H1 (cell line): ENCODE data around the gene LLGL1. TPM values are rescaled to one million over a fixed set of nuclear protein-coding genes. Genes with fewer than 3 reads are reported as not detected.

Experiments
- CTCF ChIA-PET: fragments of 300-600 bp; sonication (Branson Sonifier 250); formaldehyde crosslinking; loops from one replicate; lab custom pipeline; 2021; ENCODE audit not compliant: partially characterized antibody; lab: Charles Lee
- POLR2A ChIA-PET: fragments of 300-600 bp; sonication (Branson Sonifier 250); formaldehyde crosslinking; loops from one replicate; lab custom pipeline; 2021; ENCODE audit warnings: inconsistent platforms; ENCODE audit not compliant: partially characterized antibody; lab: Charles Lee
- DNase-seq, 2 experiments: peaks; one replicate each; pipeline versions ENCODE4 v3.0.0 to v3.0.0-alpha.2; 2010 to 2022; ENCODE audit warnings: low spot score in 2 of 2, low read depth in 1 of 2, mixed read lengths in 1 of 2
- FAIRE-seq: peaks from 2 replicates; lab custom pipeline; 2011; peaks lifted over from hg19 to GRCh38; lab: Jason Lieb, UNC
- H2AFZ ChIP-seq: 2 replicates; pipeline ENCODE4 v1.8.1; 2012; ENCODE audit warnings: low read length, inconsistent platforms
- H2AK5ac ChIP-seq: 2 replicates; pipeline ENCODE4 v1.6.1; 2013; ENCODE audit warnings: low read depth, low read length
- H2BK120ac ChIP-seq: replicated peaks from 2 replicates; pipeline ENCODE3; 2013; ENCODE audit warnings: low read depth, low read length, inconsistent platforms
- H2BK12ac ChIP-seq: 2 replicates; pipeline ENCODE4 v1.6.1; 2013; ENCODE audit warnings: low read depth, low read length
- H2BK15ac ChIP-seq: 2 replicates; pipeline ENCODE4 v1.6.1; 2013; ENCODE audit warnings: low read length
- H2BK20ac ChIP-seq: 2 replicates; pipeline ENCODE4 v1.6.1; 2013; ENCODE audit warnings: low read length
- H2BK5ac ChIP-seq: 2 replicates; pipeline ENCODE4 v1.6.1; 2013; ENCODE audit warnings: low read depth, low read length
- H3K14ac ChIP-seq: 2 replicates; pipeline ENCODE4 v1.6.1; 2013; ENCODE audit warnings: inconsistent platforms; ENCODE audit not compliant: insufficient read length
- H3K18ac ChIP-seq: 2 replicates; pipeline ENCODE4 v1.6.1; 2013; ENCODE audit warnings: low read length; ENCODE audit errors: extremely low read depth
- H3K23ac ChIP-seq: 2 replicates; pipeline ENCODE4 v1.6.1; 2013; ENCODE audit warnings: inconsistent platforms; ENCODE audit not compliant: insufficient read length
- H3K23me2 ChIP-seq: 2 replicates; pipeline ENCODE4 v1.6.1; 2013; ENCODE audit warnings: low read depth, low read length
- H3K27ac ChIP-seq: 2 replicates; pipeline ENCODE4 v1.6.1; 2011; ENCODE audit warnings: low read depth, low read length, inconsistent platforms
- H3K27me3 ChIP-seq, 4 experiments: replicated peaks in 1 of 4; 1 replicate in 1 of 4; 2 replicates in 3 of 4; pipeline versions ENCODE4 v1.6.1 to v1.8.1; 2011 to 2013; ENCODE audit warnings: low read length in 3 of 4, mild to moderate bottlenecking in 3 of 4, inconsistent platforms in 2 of 4, mixed read lengths in 2 of 4, moderate library complexity in 1 of 4; ENCODE audit not compliant: control insufficient read depth in 3 of 4, insufficient read depth in 3 of 4; ENCODE audit errors: extremely low read depth in 1 of 4
- H3K36me3 ChIP-seq, 4 experiments: 2 replicates each; pipeline versions ENCODE4 v1.6.1 to v1.8.1; 2011 to 2013; ENCODE audit warnings: mild to moderate bottlenecking in 4 of 4, low read length in 3 of 4, moderate library complexity in 2 of 4, control low read depth in 1 of 4, inconsistent platforms in 1 of 4; ENCODE audit not compliant: insufficient read depth in 4 of 4, control insufficient read depth in 2 of 4
- H3K4ac ChIP-seq: replicated peaks from 2 replicates; pipeline ENCODE3; 2013; ENCODE audit warnings: low read length, low read depth, mixed read lengths, inconsistent platforms; ENCODE audit not compliant: insufficient read length
- H3K4me1 ChIP-seq, 4 experiments: replicated peaks in 1 of 4; 1 replicate in 1 of 4; 2 replicates in 3 of 4; pipeline versions ENCODE4 v1.6.1 to v1.8.1; 2011 to 2013; ENCODE audit warnings: low read length in 3 of 4, inconsistent platforms in 2 of 4, mixed read lengths in 1 of 4; ENCODE audit not compliant: insufficient read depth in 4 of 4, control insufficient read depth in 3 of 4
- H3K4me2 ChIP-seq, 2 experiments: 2 replicates each; pipeline versions ENCODE4 v1.6.1 to v1.8.1; 2011 to 2013; ENCODE audit warnings: low read depth in 2 of 2, low read length in 2 of 2, control low read depth in 1 of 2, inconsistent platforms in 1 of 2, mild to moderate bottlenecking in 1 of 2; ENCODE audit not compliant: insufficient read depth in 1 of 2
- H3K4me3 ChIP-seq, 4 experiments: fragments of 200-600, 300-600 bp in 1 of 4; sonication (generic), shearing (Covaris generic), sonication (Bioruptor Twin) in 1 of 4; 2 replicates each; pipeline versions ENCODE4 v1.5.1 to v1.8.1; 2011 to 2016; ENCODE audit warnings: low read length in 4 of 4, low read depth in 3 of 4, control low read depth in 2 of 4, inconsistent platforms in 2 of 4, mild to moderate bottlenecking in 2 of 4, mixed read lengths in 1 of 4, moderate library complexity in 1 of 4; ENCODE audit not compliant: insufficient read depth in 2 of 4; ENCODE audit errors: extremely low read depth in 1 of 4
- H3K56ac ChIP-seq: replicated peaks from 2 replicates; pipeline ENCODE3; 2013; ENCODE audit warnings: low read depth, mild to moderate bottlenecking, mixed read lengths, low read length, inconsistent platforms; ENCODE audit not compliant: insufficient read length
- H3K79me1 ChIP-seq: 2 replicates; pipeline ENCODE4 v1.6.1; 2013; ENCODE audit warnings: low read depth, low read length, control low read depth
- H3K79me2 ChIP-seq, 2 experiments: 2 replicates each; pipeline versions ENCODE4 v1.6.1 to v1.8.1; 2012 to 2013; ENCODE audit warnings: low read length in 2 of 2, mild to moderate bottlenecking in 2 of 2, inconsistent platforms in 1 of 2; ENCODE audit not compliant: insufficient read depth in 2 of 2, control insufficient read depth in 1 of 2
- H3K9ac ChIP-seq, 4 experiments: replicated peaks in 1 of 4; 1 replicate in 1 of 4; 2 replicates in 3 of 4; pipeline versions ENCODE4 v1.6.1 to v1.8.1; 2011 to 2013; ENCODE audit warnings: low read depth in 3 of 4, low read length in 3 of 4, control low read depth in 2 of 4, mild to moderate bottlenecking in 2 of 4, moderate library complexity in 2 of 4, inconsistent platforms in 1 of 4; ENCODE audit errors: extremely low read depth in 1 of 4
- H3K9me3 ChIP-seq, 2 experiments: 2 replicates each; pipeline versions ENCODE4 v1.6.1 to v1.8.1; 2012 to 2013; ENCODE audit warnings: mild to moderate bottlenecking in 2 of 2, moderate library complexity in 2 of 2, control low read depth in 1 of 2, inconsistent platforms in 1 of 2, low read depth in 1 of 2, low read length in 1 of 2, mixed read lengths in 1 of 2; ENCODE audit not compliant: insufficient read depth in 2 of 2
- H4K20me1 ChIP-seq, 2 experiments: replicated peaks in 1 of 2; 2 replicates each; pipeline versions ENCODE3 to v1.8.1; 2011 to 2013; ENCODE audit warnings: inconsistent platforms in 2 of 2, low read length in 2 of 2, mild to moderate bottlenecking in 1 of 2; ENCODE audit not compliant: insufficient read depth in 2 of 2, control insufficient read depth in 1 of 2
- H4K5ac ChIP-seq: 2 replicates; pipeline ENCODE4 v1.6.1; 2013; ENCODE audit warnings: low read length, low read depth, mixed read lengths, inconsistent platforms; ENCODE audit not compliant: insufficient read length
- H4K8ac ChIP-seq: 2 replicates; pipeline ENCODE4 v1.8.0; 2013; ENCODE audit warnings: mild to moderate bottlenecking, moderate library complexity, low read length, inconsistent platforms; ENCODE audit not compliant: insufficient read depth; ENCODE audit errors: extremely low read depth
- H4K91ac ChIP-seq: replicated peaks from 2 replicates; pipeline ENCODE3; 2013; ENCODE audit warnings: low read length, mixed read lengths, inconsistent platforms; ENCODE audit not compliant: insufficient read length
- CTCF ChIP-seq, 3 experiments: IDR thresholded peaks; 1 replicate in 2 of 3; 2 replicates in 1 of 3; pipeline versions ENCODE4 v1.5.1 to v1.6.1; 2011; ENCODE audit warnings: low read length in 3 of 3, mild to moderate bottlenecking in 3 of 3, inconsistent platforms in 2 of 3, low read depth in 1 of 3, moderate library complexity in 1 of 3; ENCODE audit not compliant: insufficient read depth in 1 of 3; ENCODE audit errors: control extremely low read depth in 1 of 3
- EP300 ChIP-seq, 2 experiments: IDR thresholded peaks; 1 replicate in 1 of 2; 2 replicates in 1 of 2; pipeline ENCODE4 v1.6.1; 2011 to 2012; ENCODE audit warnings: low read depth in 2 of 2, low read length in 2 of 2, mild to moderate bottlenecking in 2 of 2, borderline replicate concordance in 1 of 2, inconsistent platforms in 1 of 2, moderate library complexity in 1 of 2
- HDAC2 ChIP-seq, 2 experiments: fragments of 300-600 bp in 1 of 2; sonication (generic) in 1 of 2; IDR thresholded peaks; 2 replicates each; pipeline ENCODE4 v1.6.1; 2011 to 2012; ENCODE audit warnings: low read depth in 2 of 2, low read length in 2 of 2, mild to moderate bottlenecking in 2 of 2, moderate library complexity in 2 of 2, borderline replicate concordance in 1 of 2, inconsistent platforms in 1 of 2
- KDM4A ChIP-seq: IDR thresholded peaks from one replicate; pipeline ENCODE4 v1.7.1; 2012; ENCODE audit warnings: low read depth, mild to moderate bottlenecking, moderate library complexity, low read length, inconsistent platforms; ENCODE audit not compliant: severe bottlenecking
- MAX ChIP-seq: IDR thresholded peaks from 2 replicates; pipeline ENCODE4 v1.6.1; 2012; ENCODE audit warnings: inconsistent platforms
- NANOG ChIP-seq: IDR thresholded peaks from 2 replicates; pipeline ENCODE4 v1.6.1; 2011; ENCODE audit warnings: low read length, low read depth, mild to moderate bottlenecking, inconsistent platforms; ENCODE audit not compliant: insufficient read depth, poor library complexity, severe bottlenecking
- SP4 ChIP-seq: IDR thresholded peaks from 2 replicates; pipeline ENCODE4 v1.6.1; 2012; ENCODE audit warnings: low read length, inconsistent platforms
- TAF7 ChIP-seq: optimal IDR thresholded peaks from 2 replicates; pipeline ENCODE3; 2011; ENCODE audit warnings: low read depth, mild to moderate bottlenecking, inconsistent platforms, low read length, moderate library complexity, borderline replicate concordance
- WGBS, 2 experiments: shearing (Covaris generic) in 1 of 2; methylation state at CpG; one replicate each; pipeline versions ENCODE4 v1.1.6 to v1.1.7; 2013 to 2015; ENCODE audit warnings: low lambda C conversion rate in 2 of 2, mixed read lengths in 2 of 2, inconsistent platforms in 1 of 2, low coverage in 1 of 2, missing lambda C conversion rate in 1 of 2; ENCODE audit not compliant: insufficient replicate concordance in 2 of 2, insufficient coverage in 1 of 2, insufficient read length in 1 of 2; ENCODE audit errors: extremely low coverage in 1 of 2, missing lambda C conversion rate in 1 of 2; 5-methylcytosine and 5-hydroxymethylcytosine counted together
- polyA plus RNA-seq, 7 experiments: library from polyadenylated mRNA; depleted of rRNA in 3 of 7; stranded (reverse) in 5 of 7; unstranded in 2 of 7; fragments of >200 nt in 5 of 7; fragments of 200-250 nt in 2 of 7; gene quantifications; 1 replicate in 5 of 7; 2 replicates in 1 of 7; 4 replicates in 1 of 7; pipeline versions ENCODE4 v1.2.1 to v1.2.3, GENCODE V29; 2011 to 2013; ENCODE audit warnings: missing spikeins in 2 of 7, mixed read lengths in 2 of 7
- total RNA-seq: library from RNA; stranded (reverse); fragmentation: NEBNext Ultra II Directional; extraction: Animal tissue kit (Norgen Biotek cat#: 25700); gene quantifications from 2 replicates; pipeline ENCODE4 v1.2.1, GENCODE V29; 2021

The LLGL1 gene
- total and polyA plus RNA-seq, 2 of the 8 experiments (the other 6 are each of a cell fraction or from before 2014, with no cell fraction given): 71.3 to 107 TPM

GRCh38 chr17:18182978-18183333 lies 42.5 kb upstream of the LLGL1 start:
- Histone ChIP-seq H3K9ac (peak overlapping the region; percentile 41 to 88 (median 82)), H2BK15ac (no peak overlapping the region), H3K79me1 (peaks cover 20% of the 10 kb centered on the region), H3K4me3 (peak overlapping the region; percentile 52 to 87 (median 80)), H4K91ac (peak overlapping the region; percentile 31), H3K23me2 (peaks cover 18% of the 10 kb centered on the region), H2BK12ac (0 out of 2 replicates have a peak overlapping the region, but pooled peaks have one; percentile 71), H3K79me2 (peaks cover 31 to 37% of the 10 kb centered on the region in 2 experiments), H2AK5ac (no peak overlapping the region), H3K4ac (peak overlapping the region; percentile 70), H3K23ac (no peak overlapping the region), H4K20me1 (peaks cover 19 to 29% of the 10 kb centered on the region in 2 experiments), H4K8ac (peak overlapping the region; percentile 92), H2BK20ac (no peak overlapping the region), H3K36me3 (peaks cover 3 to 15% (median 6%) of the 10 kb centered on the region in 4 experiments; a peak in 5 of 8 replicates), H3K4me1 (peaks cover 5 to 25% (median 8%) of the 10 kb centered on the region in 4 experiments), H2AFZ (no peak overlapping the region; the same call in 1 of the 2 replicates), H3K9me3 (no peaks in the 10 kb centered on the region), H2BK5ac (peak overlapping the region; percentile 69), H3K56ac (peak overlapping the region; percentile 90), H3K14ac (no peak overlapping the region), H3K4me2 (peak overlapping the region; percentile 68 to 99), H2BK120ac (no peak overlapping the region), H3K18ac (peak overlapping the region; percentile 96), H4K5ac (peak overlapping the region; percentile 84), H3K27ac (peak overlapping the region; percentile 90), H3K27me3 (no peaks in the 10 kb centered on the region)
- no peak for FAIRE-seq
- ChIA-PET POLR2A (interaction anchor here (0.8 to 6.1 kb wide), 27 partner anchors 8 to 145 kb away, joined by 3 to 43 read pairs (median 7); partner anchors contain the start of genes LLGL1, SMCR8 and TOP3A), CTCF (interaction anchor here (0.8 to 4.8 kb wide), 5 partner anchors 14 to 41 kb away, joined by 4 to 53 read pairs (median 4); no protein-coding TSS in a partner anchor)
- peak in 1 of 2 experiments; percentile 81 for DNase-seq
- 1% methylated on average over 32 of the region's 33 CpGs; no CpG with 5 or more reads in 1 of the 2 experiments for WGBS, 2 experiments
- TF ChIP-seq KDM4A (peak; percentile 37), CTCF (IDR thresholded peaks at IDR 0.05; ENCODE audit: control extremely low read depth in 1 of 3, insufficient read depth in 1 of 3, low read depth in 1 of 3, low read length in 3 of 3) (no peak), HDAC2 (IDR thresholded peaks at IDR 0.05; ENCODE audit: borderline replicate concordance in 1 of 2, low read depth in 2 of 2, low read length in 2 of 2) (peak in 1 of 2 experiments; percentile 67; a peak in 1 of 4 replicates), TAF7 (peak; percentile 92), NANOG (no peak), SP4 (peak; percentile 95), EP300 (IDR thresholded peaks at IDR 0.05; ENCODE audit: borderline replicate concordance in 1 of 2, low read depth in 2 of 2, low read length in 2 of 2) (no peak), MAX (no peak)
